Stomach (tissue), 9 donors: ENCODE data around the gene STYX. TPM values are rescaled to one million over a fixed set of nuclear protein-coding genes. Genes with fewer than 3 reads are reported as not detected.

Source experiments
- DNase-seq, 2 donors: peaks; one replicate each; pipeline versions ENCODE4 v3.0.0 to v3.0.0-alpha.2; 2013 to 2019
- H3K27ac ChIP-seq, 5 donors: fragments of 200-600 bp in 4 of 5; sonication (generic) in 4 of 5; one replicate each; pipeline ENCODE4 v1.5.1; 2013 to 2019; ENCODE audit warnings: mild to moderate bottlenecking in 1 of 5, moderate library complexity in 1 of 5
- H3K27me3 ChIP-seq, 3 donors: fragments of 200-600 bp; sonication (generic); one replicate each; pipeline ENCODE4 v1.5.1; 2017 to 2019; ENCODE audit warnings: mixed run types in 1 of 3
- H3K36me3 ChIP-seq, 4 donors: fragments of 200-600 bp; sonication (generic); 1 replicate in 3 of 4; 2 replicates in 1 of 4; pipeline ENCODE4 v1.5.1; 2016 to 2019
- H3K4me1 ChIP-seq, 4 donors: fragments of 200-600 bp; sonication (generic); one replicate each; pipeline ENCODE4 v1.5.1; 2016 to 2019
- H3K4me3 ChIP-seq, 4 donors: fragments of 200-600 bp; sonication (generic) in 3 of 4; one replicate each; pipeline ENCODE4 v1.5.1; 2016 to 2019; ENCODE audit warnings: mild to moderate bottlenecking in 1 of 4
- H3K9me3 ChIP-seq, 4 donors: fragments of 200-600 bp; sonication (generic); one replicate each; pipeline ENCODE4 v1.5.1; 2016 to 2019
- EP300 ChIP-seq: sonication (generic); formaldehyde crosslinking; IDR thresholded peaks from one replicate; pipeline ENCODE4 v1.6.1; 2017; ENCODE audit warnings: antibody characterized with exemption
- POLR2A ChIP-seq, 4 donors: fragments of 450-650 bp; IDR thresholded peaks; one replicate each; pipeline ENCODE4 v1.6.1; 2016; ENCODE audit warnings: antibody characterized with exemption in 4 of 4, control low read depth in 2 of 4, mild to moderate bottlenecking in 1 of 4, moderate library complexity in 1 of 4
- POLR2AphosphoS5 ChIP-seq, 3 donors: sonication (generic); formaldehyde crosslinking; IDR thresholded peaks; one replicate each; pipeline ENCODE4 v1.6.1; 2016; ENCODE audit warnings: antibody characterized with exemption in 3 of 3
- WGBS, 5 donors: extraction: QIAGEN DNeasy Blood & Tissue Kit in 3 of 5; methylation state at CpG; one replicate each; pipeline versions ENCODE4 v1.1.5 to v1.1.7; 2013 to 2018; 5-methylcytosine and 5-hydroxymethylcytosine counted together
- intact Hi-C: fragments of 100-400 bp; cut with DNase I; formaldehyde crosslinking; loops from one replicate; pipeline ENCODE4 v1.15.1; 2023; ENCODE audit warnings: low total_unique reads
- polyA plus RNA-seq, 3 donors: library from polyadenylated mRNA; stranded (reverse); fragments of 200-250 nt; gene quantifications; one replicate each; pipeline ENCODE4 v1.2.3, GENCODE V29; 2013
- total RNA-seq, 5 donors: library from RNA; depleted of rRNA; stranded (reverse); fragments of >200 nt; gene quantifications; one replicate each; pipeline versions ENCODE4 v1.1.0 to v1.2.3, GENCODE V29; 2014 to 2016
- TF ChIP-seq, protein P1 (sequence below), 7 experiments: fragments of 450-650 bp in 4 of 7; fragments of 200-600 bp in 3 of 7; sonication (generic) in 3 of 7; IDR thresholded peaks; one replicate each; pipeline ENCODE4 v1.5.1; 2016 to 2019; ENCODE audit warnings: antibody characterized with exemption in 7 of 7, control low read depth in 2 of 7, mild to moderate bottlenecking in 1 of 7
- donor health status: healthy with polysubstance abuse.
- donor health status: Bipolar disorder and iron deficiency.
- donor health status: healthy.

The STYX gene
- total and polyA plus RNA-seq, 8 donors: 4.8 to 23.3 (median 10.0) TPM

DNA sequence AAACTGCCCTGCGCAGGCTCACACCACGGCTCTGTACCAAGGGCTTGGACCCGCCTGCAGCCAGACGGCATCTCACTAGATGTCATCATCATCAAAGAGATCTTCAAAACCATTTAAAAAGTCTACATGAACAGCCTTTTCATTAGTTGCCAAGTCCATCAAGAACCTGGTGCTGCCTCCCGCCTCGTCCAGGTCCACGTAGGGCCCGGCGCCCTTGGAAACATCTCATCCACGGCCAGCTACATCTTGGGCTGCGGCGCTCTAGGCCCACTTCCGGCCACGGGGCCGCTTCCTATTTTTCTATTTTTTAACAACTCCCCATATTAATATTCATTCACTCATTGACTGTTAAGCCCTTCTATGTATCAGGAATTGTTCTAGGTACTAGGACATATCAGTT, 68.9 kb downstream of the STYX start:
- 93 to 96% (median 96%) methylated on average over 15 of the region's 15 CpGs for WGBS, 5 donors

DNA sequence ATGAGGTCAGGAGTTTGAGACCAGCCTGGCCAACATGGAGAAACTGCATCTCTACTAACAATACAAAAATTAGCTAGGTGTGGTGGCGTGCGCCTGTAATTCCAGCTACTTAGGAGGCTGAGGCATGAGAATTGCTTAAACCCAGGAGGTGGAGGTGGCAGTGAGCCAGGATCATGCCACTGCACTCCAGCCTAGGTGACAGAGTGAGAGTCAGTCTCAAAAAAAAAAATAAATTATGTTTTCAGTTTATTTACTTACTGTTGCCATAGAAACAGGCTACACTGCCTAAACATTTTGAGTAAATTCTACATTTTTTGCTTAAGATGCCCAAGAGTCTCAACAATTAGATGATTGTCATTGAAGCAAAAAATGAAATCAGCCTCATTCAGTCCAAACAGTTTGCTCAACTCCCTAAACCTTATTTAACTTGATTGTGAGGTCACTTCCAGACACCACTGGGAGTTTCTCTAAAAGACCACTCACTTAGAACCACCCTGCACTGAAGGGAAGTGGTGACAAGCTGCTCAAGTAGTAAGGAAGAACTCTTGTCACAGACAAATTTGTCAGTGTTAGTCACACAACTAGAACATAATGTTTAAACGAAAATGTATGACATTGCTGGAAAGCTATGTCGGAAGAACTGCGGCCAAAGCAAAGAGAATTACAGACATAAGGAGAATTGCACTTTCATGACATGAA, 71.2 kb downstream of the STYX start:
- Histone ChIP-seq H3K4me1 (no peaks in the 10 kb centered on the region), H3K27me3 (no peaks in the 10 kb centered on the region), H3K36me3 (no peaks in the 10 kb centered on the region), H3K27ac (peak overlapping the region in 4 of 5 donors; percentile 11 to 58 (median 36)), H3K9me3 (no peaks in the 10 kb centered on the region), H3K4me3 (no peak overlapping the region)
- 61 to 73% (median 71%) methylated on average over 5 of the region's 5 CpGs for WGBS, 5 donors
- intact Hi-C loops: no loop called here
- no peak for TF ChIP-seq POLR2A (IDR thresholded peaks at IDR 0.05)
- TF ChIP-seq, protein P1, sequence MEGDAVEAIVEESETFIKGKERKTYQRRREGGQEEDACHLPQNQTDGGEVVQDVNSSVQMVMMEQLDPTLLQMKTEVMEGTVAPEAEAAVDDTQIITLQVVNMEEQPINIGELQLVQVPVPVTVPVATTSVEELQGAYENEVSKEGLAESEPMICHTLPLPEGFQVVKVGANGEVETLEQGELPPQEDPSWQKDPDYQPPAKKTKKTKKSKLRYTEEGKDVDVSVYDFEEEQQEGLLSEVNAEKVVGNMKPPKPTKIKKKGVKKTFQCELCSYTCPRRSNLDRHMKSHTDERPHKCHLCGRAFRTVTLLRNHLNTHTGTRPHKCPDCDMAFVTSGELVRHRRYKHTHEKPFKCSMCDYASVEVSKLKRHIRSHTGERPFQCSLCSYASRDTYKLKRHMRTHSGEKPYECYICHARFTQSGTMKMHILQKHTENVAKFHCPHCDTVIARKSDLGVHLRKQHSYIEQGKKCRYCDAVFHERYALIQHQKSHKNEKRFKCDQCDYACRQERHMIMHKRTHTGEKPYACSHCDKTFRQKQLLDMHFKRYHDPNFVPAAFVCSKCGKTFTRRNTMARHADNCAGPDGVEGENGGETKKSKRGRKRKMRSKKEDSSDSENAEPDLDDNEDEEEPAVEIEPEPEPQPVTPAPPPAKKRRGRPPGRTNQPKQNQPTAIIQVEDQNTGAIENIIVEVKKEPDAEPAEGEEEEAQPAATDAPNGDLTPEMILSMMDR (IDR thresholded peaks at IDR 0.05): no peak
- peak in 1 of 3 donors; percentile 65 for TF ChIP-seq POLR2AphosphoS5 (IDR thresholded peaks at IDR 0.05)
- DNase-seq: peak in 1 of 2 donors; percentile 55

More for the DNA sequence above, 68.9 kb downstream of the STYX start:
- Histone ChIP-seq H3K4me1 (no peaks in the 10 kb centered on the region), H3K27me3 (no peaks in the 10 kb centered on the region), H3K27ac (no peak overlapping the region), H3K4me3 (no peak overlapping the region), H3K9me3 (no peaks in the 10 kb centered on the region), H3K36me3 (no peaks in the 10 kb centered on the region)
- no peak for DNase-seq
- intact Hi-C loops: no loop called here
- TF ChIP-seq EP300 (no peak), POLR2AphosphoS5 (IDR thresholded peaks at IDR 0.05) (no peak), POLR2A (IDR thresholded peaks at IDR 0.05) (no peak)
- TF ChIP-seq, protein P1 (IDR thresholded peaks at IDR 0.05): no peak

DNA sequence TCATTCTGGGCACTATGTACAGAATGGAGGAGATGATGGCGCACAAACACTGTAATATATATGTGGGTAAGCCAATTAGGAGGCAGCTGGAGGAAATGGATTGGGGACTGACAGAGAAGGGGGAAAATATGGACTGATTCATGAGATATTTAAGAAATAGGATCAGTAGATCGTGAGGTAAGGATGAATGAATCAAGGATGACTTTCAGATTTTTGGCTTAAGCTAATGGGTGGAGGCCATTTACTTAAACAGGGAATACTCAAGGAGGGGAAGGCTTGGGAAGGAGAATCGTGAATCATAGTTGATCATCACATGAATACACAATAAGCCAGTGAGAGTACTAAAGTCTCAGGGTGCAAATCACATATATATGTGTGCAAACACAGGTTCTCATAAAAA, 72.6 kb downstream of the STYX start:
- Histone ChIP-seq H3K9me3 (no peaks in the 10 kb centered on the region), H3K4me1 (no peaks in the 10 kb centered on the region), H3K27ac (no peak overlapping the region), H3K27me3 (no peaks in the 10 kb centered on the region), H3K36me3 (no peaks in the 10 kb centered on the region), H3K4me3 (no peak overlapping the region)
- intact Hi-C loops: no loop called here
- TF ChIP-seq POLR2A (IDR thresholded peaks at IDR 0.05) (no peak), EP300 (no peak), POLR2AphosphoS5 (IDR thresholded peaks at IDR 0.05) (no peak)
- TF ChIP-seq, protein P1 (IDR thresholded peaks at IDR 0.05): no peak
- 82 to 88% (median 87%) methylated on average over 3 of the region's 3 CpGs for WGBS, 5 donors
- no peak for DNase-seq

DNA sequence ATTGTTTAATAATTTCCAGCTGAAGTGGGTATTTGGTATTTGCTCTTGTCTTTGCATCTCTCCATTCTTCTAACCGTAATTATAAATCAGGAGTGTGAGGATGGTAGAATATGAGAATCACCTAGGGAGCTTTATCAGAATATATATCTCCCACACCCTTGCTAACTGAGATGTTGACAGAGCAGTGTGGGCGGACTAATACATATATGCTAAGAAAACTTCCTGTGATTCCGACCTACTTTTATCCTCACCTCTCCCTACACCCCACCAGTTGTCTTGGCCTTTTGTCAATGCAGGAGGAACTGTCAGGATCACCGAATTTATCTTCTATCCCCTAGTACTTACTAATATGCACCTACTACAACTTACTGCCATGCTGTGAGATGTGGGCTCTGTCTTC, 76.1 kb downstream of the STYX start:
- H3K4me3 ChIP-seq: no peak overlapping the region
- no peaks in the 10 kb centered on the region for H3K9me3 ChIP-seq
- 53 to 69% (median 63%) methylated on average over 4 of the region's 4 CpGs for WGBS, 5 donors
- H3K27ac ChIP-seq: no peak overlapping the region
- H3K4me1 ChIP-seq: no peaks in the 10 kb centered on the region
- H3K36me3 ChIP-seq: no peaks in the 10 kb centered on the region
- no peak for TF ChIP-seq EP300
- no peak for TF ChIP-seq POLR2AphosphoS5 (IDR thresholded peaks at IDR 0.05)
- TF ChIP-seq, protein P1 (IDR thresholded peaks at IDR 0.05): no peak
- no peak for TF ChIP-seq POLR2A (IDR thresholded peaks at IDR 0.05)
- H3K27me3 ChIP-seq: no peaks in the 10 kb centered on the region
- intact Hi-C loops: no loop called here
- no peak for DNase-seq
